Colon (tissue), 2 donors: ENCODE data around the gene SORCS2.

Source experiments
- FAIRE-seq: peaks from 2 replicates; lab custom pipeline; 2012; peaks lifted over from hg19 to GRCh38; lab: Jason Lieb, UNC
- donor health status: control.
- donor health status: control.

The SORCS2 gene

DNA sequence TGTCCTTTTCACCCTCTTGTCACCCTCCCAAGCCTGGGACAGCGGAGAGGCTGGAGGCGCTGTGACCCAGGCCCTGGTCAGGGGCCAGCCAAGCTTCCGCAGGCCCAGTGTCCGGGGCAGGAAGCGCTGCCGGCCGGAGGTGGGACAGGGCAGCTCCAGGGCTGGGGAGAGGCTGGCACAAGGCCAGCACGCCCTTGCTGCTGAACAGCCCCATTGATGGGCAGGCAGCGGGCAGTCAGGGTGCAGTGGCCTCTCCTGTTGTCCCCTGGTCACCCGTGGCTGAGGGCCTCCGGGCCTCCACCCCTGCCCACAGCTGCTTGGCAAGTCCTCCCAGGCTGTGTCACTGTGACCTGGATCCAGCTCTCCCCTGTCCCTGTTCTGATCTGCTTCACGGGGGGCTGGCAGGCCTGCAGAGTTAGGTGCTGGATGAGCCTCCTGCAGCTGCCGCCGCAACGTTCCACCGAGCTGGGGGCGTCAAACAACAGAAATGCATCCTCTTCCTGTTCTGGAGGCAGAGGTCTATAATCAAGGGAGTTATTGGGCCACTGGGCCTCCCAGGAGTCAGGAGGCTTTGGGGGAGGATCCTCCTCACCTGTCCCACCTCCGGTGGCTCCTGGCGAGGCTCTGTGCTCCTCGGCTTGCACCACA is 134.5 kb downstream of the SORCS2 start:
- no peak for FAIRE-seq

DNA sequence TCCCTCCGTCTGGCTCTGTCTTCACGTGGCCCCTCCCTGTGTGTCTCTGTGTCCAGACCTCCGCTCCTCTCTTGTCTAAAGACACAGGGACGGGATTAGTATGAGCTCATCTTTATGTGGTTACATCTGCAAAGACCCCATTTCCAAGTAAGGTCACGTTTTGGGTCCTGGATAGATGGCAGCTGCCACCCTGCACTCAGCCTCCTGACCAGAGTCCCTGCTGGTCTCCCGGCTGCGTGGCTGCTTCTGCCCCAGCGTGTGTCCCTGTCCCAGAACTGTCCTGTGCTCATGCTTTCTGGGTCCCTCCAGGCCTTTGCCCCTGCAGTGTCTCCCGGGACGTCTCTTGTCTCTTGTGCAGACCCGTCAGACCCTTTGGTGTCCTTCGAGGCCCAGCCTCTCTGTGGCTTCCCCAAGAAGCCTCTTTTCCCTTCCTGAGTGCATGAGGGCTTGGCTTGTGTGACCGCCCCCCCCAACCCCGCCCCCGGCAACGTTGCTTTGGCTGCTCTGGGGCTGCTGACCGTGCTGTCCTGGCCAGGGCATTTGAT is 135.1 kb downstream of the SORCS2 start:
- no peak for FAIRE-seq

DNA sequence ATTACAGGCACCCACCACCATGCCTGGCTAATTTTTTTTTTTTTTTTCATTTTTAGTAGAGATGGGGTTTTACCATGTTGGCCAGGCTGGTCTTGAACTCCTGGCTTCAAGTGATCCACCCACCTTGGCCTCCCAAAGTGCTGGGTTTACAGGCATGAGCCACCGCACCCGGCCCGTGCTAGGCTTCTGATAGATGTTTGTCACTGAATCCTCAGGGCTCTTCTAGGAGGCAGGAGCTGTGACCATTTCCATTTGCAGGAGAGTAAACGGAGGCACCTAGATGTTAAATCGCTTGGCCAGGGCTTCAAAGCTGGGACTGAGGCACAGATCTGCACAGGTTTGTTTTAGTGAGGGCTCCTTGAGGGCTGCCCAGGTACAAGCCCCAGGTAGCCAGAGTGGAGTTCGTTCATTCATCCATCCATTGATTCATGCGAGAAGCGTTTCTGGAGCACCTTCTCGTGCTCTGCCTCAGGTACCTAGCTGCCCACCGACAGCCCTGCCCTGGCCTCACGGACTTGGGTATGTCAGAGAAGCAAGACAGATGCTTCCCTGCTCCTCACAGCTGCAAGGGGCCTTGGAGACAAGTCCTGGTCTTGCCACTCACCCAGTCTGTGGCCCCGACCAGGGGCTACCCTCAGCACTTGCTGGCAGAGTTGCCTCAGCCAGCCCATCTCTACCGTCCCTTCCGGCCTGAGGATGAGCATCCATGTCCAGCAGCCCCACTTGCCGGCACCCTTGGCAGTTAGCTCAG is 136.0 kb downstream of the SORCS2 start:
- no peak for FAIRE-seq

DNA sequence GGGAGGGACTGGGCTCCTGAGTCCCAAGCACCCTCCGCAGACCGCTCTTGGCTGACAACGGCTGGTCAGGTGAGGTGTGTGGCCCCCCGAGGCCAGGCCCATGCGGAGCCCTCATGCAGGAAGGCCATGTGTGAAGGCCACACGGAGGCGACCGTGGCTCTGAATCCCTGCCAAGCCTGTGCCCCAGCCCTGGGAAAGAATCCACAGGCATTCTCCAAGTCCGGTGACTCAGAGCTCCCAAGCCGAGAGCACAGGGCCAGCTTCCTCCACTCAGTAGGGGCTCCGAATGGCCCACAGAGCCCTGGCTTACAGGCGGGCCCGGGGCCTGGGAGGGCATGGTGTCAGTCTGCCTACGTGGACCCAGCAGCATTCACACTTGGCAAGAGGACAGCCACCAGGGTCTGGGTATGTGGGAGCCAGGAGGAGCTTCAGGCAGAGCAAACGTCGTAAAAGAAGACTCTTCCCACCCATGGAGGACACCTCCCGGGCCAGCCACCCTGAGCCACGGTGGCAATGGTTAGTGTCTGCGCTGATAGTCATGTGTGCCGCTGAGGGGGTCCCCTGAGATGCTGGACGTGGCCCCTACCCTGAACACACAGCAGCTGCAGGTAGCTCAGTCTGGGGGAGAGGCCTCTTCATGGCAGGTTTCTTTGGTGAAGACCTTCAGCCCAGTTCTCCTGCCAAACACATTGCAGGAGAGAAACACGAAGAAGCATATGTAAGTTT is 136.7 kb downstream of the SORCS2 start:
- no peak for FAIRE-seq

DNA sequence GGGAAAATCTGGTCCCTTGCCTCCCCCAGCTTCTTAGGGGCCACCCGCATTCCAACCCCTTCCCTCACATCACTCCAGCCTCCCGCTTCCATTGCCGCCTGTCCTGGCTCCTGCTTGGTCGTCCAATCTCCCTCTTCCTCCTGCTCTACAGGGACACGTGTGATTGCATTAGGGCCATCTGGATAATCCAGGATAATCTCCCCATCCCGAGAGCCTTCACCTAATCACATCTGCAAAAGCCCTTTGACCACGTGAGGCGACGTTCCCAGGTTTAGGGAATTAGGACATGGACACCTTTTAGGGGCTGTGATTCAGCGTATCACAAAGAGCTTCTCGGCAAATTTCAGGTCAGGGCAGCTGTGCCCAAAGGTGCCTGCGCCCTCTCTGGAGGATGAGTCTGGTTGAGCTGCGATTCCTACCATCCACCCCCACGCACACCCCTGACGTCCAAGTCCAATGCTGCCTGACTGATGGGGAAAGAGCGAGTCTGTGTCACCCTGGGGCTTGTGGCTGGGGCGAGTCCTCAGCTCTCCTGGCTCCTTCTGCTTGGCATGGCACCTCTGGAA is 137.8 kb downstream of the SORCS2 start:
- FAIRE-seq = no peak

DNA sequence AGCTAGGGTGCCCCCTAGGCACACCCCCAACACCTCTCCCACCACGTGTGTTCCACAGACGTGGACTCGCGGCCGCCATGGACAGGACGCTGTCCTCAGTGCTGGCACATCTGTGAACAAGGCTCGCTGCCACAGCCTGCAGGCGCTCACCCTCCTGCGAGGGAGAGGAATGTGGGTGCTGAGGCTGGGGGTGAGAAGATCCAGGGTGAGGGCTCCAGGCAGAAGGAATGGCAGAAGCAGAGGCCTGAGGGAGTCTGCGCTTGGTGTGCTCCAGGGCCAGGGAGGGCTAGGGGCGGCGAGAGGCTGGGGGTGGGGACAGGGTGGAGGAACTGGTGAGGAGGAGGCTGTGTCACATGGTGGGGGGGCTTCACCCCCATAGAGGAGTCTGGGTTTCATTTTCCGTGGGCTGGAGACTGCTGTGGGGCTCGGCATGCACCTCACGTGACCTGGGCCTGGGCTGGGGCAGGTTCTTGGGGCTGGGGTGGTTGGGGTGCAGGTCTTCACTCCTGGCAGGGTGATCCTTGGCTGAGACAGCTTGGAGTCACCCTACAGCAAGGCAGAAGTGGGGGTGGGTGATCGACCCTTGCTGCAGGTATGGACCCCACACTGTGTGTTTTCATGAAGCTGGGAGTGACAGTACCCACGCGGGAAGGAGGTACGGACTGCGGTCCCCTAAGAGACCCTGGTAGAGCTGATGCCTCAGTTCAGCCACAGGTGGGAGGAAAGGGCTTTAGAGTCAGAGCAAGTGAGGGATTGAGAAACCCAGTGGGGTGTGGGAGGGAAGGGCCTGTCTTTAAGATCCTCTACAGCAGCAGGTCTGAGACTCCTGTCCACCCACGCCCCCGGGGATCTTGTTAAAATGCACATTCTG is 138.7 kb downstream of the SORCS2 start:
- no peak for FAIRE-seq

DNA sequence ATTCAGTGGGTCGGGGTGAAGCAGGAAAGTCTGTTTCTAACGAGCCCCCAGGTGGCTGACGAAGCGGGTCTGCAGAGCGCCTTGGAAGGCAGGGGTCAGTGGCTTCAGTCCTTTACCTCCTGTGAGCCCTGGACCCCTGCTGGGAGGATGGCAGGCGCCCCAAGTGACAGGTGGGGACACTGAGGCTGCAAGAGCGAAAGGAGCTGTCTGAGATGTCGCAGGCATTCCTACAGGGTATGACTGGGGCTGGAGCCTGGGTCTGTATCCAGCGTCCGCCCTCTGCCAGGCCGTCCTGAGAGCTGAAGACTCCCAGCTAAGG is 139.3 kb downstream of the SORCS2 start:
- no peak for FAIRE-seq

DNA sequence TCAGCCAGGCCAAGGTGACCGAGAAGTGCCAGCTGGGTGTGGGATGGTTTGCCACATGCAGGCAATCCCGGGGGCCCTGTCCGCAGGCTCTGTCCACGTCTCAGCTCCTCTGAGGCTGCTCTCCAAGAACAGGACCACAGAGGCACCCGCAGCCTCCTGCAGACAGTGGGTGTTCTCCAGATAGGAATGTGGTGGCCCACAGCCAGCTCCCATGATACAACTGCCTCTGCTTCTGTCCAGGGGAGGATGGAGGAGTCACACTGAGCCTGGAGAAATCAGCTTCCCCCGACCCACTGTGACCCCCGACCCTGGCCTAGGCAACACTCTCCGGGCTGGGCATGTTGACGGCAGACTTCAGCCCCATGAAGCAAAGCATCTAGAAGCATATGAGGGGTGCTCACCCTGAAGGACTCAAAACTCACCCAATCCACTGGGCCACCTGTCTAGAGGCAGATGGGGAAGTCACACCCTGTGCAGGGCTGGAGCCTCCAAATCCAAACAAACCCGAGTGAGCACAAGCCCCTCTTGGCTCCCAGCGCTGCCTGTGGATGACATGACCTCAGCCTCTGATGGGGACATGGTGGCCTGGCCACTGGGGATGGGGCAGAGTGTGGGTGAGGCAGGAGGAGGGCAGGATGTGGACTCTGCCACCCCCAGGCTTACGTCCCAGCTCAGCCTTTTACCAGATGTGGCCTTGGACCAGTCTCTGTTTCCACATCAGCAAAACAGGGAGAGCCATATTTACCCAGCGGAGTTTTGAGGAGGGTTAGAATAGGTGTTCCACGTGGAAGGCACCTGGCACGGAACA is 140.1 kb downstream of the SORCS2 start:
- FAIRE-seq = no peak

DNA sequence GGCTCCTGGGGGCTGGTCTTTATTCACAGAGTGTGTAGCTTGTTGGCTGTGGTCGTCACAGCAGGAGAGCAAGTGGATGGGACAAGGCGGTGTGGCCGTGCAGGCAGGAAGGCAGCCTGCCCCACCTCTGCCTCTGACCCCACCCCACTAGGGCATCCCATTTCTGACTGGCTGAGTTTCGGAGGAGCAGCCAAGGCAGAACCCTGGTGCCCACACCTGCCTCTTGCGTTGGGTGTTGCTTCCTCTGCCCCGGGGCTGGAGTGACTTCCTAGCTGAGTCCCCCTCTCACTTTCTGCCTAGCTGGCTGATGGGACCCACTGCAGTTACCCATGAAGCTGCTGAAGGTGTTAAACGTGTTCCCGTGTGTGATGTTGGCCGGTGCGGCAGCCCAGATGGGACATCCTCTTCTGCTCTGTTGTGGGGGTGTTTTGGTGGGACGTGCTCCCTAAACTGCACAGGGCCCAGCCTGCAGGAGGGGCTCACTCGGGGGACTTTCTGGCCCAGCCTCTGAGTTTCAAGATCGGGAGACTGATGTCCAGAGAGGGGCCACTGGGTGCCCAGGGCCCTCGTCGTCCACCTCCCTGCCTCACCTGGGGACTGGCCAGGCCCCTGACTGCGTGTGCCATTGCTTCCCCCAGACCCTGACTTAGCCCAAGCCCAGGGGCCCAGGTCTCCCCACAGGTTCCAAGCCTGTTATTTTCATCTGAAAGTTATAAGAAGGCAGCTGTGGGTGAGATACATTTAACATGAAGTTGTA is 140.9 kb downstream of the SORCS2 start:
- no peak for FAIRE-seq

DNA sequence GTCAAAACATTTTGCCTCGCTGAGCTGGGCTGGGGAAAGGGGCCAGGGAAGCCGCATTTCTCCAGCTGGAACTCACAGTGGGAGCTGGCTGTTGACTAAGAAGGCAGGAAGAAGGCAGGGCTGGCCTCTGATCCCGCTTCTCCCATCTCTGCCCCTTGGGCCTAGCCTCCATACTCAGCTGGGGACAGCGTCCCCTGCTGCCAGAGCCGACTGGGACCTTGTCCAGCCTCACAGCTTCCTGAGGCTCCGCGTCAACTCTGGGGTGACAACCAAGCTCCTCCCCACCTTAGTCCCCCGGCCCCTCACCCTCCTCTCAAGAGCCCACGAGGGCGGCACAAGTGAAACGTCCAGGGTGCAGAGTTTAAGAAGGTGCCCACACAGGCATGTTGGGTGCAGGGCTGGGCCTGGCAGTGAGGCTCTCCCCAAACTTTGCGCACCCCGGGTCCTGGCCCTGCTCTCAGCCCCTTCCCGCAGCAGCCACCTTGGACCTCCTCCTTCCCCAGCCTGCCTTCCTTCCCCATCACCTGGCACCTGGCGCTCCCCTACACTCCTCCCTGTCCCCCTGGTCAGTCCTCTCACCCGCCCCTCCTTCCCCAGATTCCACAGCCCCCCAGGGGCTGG is 141.6 kb downstream of the SORCS2 start:
- FAIRE-seq = no peak

DNA sequence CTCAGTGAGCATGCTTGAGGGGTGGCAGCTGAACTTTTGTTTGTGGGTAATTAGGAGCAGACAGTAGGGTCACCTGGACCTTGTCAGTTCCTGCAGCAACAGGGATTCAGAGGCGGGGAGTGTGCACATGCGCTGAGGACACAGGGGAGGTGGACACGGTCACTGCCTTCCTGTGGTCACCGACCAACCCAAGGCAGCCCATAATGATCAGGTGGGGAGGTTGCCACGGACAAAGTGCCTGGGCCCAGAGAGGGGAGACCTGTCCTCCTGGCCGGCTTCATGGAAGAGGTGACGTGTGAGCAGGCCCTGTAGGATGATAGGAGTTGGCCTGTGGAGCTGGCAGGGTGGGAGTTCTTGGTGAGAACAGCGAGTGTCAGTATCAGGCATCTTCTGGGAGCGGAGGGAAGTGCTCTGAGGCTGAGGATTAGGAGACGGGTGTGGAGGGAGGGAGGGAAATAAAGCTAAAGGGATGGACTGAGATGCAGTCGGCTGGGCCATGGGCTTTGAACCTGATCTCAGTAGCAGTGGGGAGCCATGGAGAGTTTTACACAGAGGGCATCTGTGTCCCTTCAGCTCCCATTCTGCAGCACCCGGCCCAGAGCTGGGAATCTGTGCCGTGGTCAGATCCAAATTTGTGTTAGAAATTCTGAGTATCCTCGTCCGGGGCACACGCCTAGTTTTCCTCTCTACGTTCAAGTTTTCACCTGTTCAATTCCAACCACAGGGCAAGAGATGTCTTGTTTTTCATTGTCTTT is 142.4 kb downstream of the SORCS2 start:
- FAIRE-seq = no peak

DNA sequence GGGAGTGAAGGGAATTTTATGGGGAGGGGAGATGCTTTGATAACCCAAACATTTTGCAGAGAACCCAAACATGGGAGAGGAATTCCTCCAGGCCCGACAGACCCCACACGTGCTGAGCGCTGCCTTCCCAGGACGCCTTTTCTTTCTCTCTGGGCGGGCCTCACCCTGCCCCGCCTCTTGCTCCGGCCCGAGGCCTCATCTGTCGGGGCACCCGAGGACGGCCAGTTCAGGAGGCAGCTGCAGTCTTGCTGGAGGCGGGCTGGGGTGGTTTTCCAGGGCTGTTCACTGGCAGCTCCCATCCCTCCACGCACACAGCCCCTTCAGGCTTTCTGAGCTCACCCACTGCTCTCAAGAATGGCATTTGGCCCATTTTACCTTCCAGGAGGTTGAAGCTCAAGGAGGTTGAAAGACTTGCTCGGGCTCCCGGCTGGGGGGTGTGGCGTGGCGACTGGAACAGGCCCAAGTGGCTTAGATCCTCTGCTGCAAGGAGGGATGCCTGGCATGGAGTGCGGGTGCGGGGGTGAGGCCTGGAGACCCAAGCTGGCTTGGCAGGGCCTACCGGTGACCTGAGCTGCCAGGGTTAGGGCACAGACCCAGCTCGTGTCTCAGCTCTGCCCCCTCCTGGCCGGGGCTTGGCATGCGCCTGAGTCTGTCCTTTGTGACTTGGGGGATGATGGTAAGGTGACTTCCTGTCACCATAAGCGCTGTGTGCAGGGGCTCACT is 143.2 kb downstream of the SORCS2 start:
- no peak for FAIRE-seq

DNA sequence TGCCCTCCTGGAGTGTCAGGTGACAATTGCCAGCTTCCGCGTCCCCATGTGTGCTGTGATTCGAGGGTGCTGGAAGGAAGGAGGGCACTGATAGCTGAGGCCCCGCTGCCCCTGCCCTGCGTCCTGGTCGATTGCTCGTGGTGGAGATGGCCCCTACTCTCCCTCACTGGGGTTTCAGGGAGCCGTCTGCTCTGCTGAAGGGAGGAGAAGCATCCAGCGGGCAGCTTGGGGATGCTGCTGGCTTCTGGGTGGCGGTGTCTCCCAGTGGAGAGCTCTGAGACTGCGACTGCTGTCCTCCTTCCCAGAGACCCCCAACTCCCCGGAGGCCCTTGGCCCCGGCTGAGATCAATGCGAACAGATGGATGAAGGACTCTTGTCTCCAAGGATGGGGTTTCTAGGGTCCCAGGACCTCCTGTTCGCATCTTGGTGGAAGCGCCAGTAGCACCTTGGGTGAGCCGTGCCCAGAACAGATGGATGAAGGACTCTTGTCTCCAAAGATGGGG is 143.8 kb downstream of the SORCS2 start:
- FAIRE-seq = no peak

DNA sequence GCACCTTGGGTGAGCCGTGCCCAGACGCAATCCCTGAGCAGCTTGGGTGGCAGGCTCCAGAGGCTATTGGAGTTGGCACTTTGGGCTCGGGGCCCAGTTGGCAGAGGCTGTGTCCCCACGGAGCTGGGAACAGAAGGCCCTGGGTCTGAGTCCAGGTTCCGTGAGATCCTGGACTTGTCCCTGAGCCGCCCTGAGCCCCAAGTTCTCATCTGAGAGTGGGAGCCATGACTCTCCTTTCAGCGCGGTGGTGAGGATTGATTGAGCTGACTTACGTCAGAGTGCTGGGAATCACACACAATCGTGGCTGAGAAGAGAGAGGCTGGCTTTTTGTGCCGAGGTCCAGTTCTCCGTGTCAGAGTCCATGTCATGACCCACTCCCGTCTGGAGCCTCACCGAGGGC is 144.4 kb downstream of the SORCS2 start:
- no peak for FAIRE-seq

DNA sequence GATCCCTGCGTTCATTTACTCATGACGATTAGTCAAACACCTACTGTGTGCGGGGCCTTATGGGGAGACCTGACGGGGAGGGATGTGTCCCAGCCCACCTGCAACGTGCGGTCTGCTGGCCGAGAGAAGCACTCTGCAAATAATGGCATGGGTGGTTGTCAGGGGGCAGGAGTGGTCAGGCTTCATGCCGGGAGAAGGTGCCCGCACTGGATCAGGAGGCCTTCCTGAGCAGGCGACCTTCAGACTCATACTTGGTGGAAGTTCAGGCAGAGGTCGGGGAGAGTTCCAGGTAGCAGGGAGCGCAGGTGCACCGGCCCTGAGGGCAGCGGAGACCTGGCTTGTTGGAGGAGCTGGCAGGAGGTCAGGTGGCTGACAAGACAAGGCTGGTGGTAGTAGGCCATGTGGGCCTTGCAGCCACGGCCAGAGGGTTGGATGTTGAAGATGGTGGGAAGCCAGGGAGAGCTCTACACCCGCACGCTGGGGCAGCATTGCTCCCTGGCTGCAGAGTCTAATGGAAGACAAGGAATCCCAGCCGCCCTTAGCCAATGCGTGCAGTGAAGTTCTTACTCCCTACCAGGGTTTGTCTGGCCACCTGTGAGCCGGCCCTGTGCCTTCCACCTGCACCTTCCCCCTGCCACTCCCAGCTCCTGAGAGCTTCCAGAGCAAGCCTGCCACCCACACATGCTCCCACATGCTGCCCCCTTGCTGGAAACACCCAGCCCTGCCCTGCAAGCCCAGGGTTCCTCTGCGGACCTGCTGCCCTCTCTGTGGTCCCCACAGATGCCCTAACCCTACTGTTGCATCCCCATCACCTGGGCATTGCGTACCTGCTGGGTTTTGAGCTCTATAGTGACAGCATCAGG is 145.1 kb downstream of the SORCS2 start:
- FAIRE-seq = no peak

DNA sequence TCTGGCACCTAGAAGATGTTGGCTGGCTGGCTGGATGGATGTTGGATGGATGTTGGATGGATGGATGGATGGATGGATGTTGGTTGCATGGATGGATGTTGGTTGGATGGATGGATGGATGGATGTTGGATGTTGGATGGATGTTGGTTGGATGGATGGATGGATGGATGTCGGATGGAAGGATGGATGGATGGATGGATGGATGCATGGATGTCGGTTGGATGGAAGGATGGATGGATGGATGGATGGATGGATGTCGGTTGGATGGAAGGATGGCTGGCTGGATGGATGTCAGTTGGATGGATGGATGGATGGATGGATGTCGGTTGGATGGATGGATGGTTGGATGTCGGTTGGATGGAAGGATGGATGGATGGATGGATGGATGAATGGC is 145.7 kb downstream of the SORCS2 start:
- FAIRE-seq = no peak
